ENCODE data around the gene KRTAP10-6.
"Not testable (repeated sequence)": the region's sequence is repeated elsewhere in the genome, so short reads cannot be mapped to it uniquely, and the experiment has no call there.

Gene KRTAP10-6

GRCh38 chr21:44636209-44637017 lies 44.1 kb upstream of the KRTAP10-6 start:
- no peak for DNase-seq (ENCODE audit: low read depth)
- H3K4me3 ChIP-seq (ENCODE audit: low read depth, low read length): no peak overlapping the region
- TF ChIP-seq, protein P1, sequence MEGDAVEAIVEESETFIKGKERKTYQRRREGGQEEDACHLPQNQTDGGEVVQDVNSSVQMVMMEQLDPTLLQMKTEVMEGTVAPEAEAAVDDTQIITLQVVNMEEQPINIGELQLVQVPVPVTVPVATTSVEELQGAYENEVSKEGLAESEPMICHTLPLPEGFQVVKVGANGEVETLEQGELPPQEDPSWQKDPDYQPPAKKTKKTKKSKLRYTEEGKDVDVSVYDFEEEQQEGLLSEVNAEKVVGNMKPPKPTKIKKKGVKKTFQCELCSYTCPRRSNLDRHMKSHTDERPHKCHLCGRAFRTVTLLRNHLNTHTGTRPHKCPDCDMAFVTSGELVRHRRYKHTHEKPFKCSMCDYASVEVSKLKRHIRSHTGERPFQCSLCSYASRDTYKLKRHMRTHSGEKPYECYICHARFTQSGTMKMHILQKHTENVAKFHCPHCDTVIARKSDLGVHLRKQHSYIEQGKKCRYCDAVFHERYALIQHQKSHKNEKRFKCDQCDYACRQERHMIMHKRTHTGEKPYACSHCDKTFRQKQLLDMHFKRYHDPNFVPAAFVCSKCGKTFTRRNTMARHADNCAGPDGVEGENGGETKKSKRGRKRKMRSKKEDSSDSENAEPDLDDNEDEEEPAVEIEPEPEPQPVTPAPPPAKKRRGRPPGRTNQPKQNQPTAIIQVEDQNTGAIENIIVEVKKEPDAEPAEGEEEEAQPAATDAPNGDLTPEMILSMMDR (IDR thresholded peaks at IDR 0.05; ENCODE audit: insufficient read depth, low read depth, low read length, missing control alignments): no peak

GRCh38 chr21:44632067-44632466 lies 39.8 kb upstream of the KRTAP10-6 start:
- DNase-seq (ENCODE audit: low read depth): no peak
- no peak overlapping the region for H3K4me3 ChIP-seq (ENCODE audit: low read depth, low read length)
- TF ChIP-seq, protein P1 (IDR thresholded peaks at IDR 0.05; ENCODE audit: insufficient read depth, low read depth, low read length, missing control alignments): no peak

DNA sequence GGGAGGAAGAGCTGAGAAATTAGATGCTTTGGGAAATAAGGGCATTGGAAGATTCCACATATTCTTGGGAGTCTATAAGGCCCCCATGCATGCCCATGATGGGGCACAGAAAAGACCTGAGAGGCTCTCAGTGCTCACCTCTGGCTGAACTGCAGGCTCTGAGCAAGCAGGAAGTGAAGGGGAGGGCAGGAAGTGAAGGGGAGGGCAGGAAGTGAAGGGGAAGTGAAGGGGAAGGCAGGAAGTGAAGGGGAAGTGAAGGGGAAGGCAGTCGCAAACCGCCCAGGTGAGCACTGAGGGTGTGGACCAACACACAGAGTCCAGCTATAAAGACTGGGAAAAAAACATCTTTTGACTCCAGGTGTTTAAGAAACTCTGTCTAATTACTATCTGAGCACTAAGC lies 38.1 kb upstream of the KRTAP10-6 start:
- no peak overlapping the region for H3K4me3 ChIP-seq (ENCODE audit: low read depth, low read length)
- TF ChIP-seq, protein P1 (IDR thresholded peaks at IDR 0.05; ENCODE audit: insufficient read depth, low read depth, low read length, missing control alignments): no peak
- DNase-seq (ENCODE audit: low read depth): no peak

- TF ChIP-seq, protein P1 (IDR thresholded peaks at IDR 0.05; ENCODE audit: insufficient read depth, low read depth, low read length, missing control alignments): no peak
- no peak for DNase-seq (ENCODE audit: low read depth)
- no peak overlapping the region for H3K4me3 ChIP-seq (ENCODE audit: low read depth, low read length)
These were observed 36.5 kb upstream of the KRTAP10-6 start for GRCh38 chr21:44628707-44629391.

GRCh38 chr21:44627831-44628233 lies 35.5 kb upstream of the KRTAP10-6 start:
- not testable (repeated sequence) for H3K4me3 ChIP-seq (ENCODE audit: low read depth, low read length); DNase-seq (ENCODE audit: low read depth)

GRCh38 chr21:44627181-44627822 lies 35.0 kb upstream of the KRTAP10-6 start:
- not testable (repeated sequence) for H3K4me3 ChIP-seq (ENCODE audit: low read depth, low read length); DNase-seq (ENCODE audit: low read depth)

DNA sequence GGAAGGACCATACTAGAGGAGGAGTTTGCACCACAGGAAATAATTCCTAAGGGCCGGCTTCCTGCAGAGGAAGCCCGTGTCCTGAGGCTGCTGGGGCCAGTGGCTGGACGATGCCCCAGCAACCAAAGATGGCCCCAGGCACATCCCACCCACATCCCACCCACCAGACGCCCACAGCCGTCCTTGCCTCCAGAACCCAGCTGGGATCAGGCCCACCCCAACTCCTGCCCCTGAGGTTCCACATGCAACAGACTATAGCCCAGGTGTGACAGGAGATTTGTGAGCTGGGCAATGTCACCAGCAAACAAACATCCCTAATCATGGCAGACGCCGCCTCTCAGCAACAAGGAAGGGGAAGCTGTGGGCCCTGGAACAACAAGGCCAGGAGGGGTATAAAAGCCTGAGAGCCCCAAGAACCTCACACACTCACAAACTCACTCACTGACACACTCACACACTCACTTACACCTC lies 34.4 kb upstream of the KRTAP10-6 start, which contains the start of gene KRTAP10-9:
Gene KRTAP10-9 (plus strand): TSS at position 421 of the 471 bp plus-strand sequence. CDS start 79 bp downstream, outside the sequence.
- H3K4me3 ChIP-seq (ENCODE audit: low read depth, low read length): no peak within 1 kb of the TSS
- TF ChIP-seq, protein P1 (IDR thresholded peaks at IDR 0.05; ENCODE audit: insufficient read depth, low read depth, low read length, missing control alignments): no peak
- no peak for DNase-seq (ENCODE audit: low read depth)
